ENCODE results near the gene NEDD4L. TPM values are rescaled to one million over a fixed set of nuclear protein-coding genes. Genes with fewer than 3 reads are reported as not detected.

NEDD4L gene
- total RNA-seq, 5 donors from 2014 or later (not counting 1 experiment from before 2014, with no cell fraction given), result 4.4 to 10.7 (median 6.7) TPM

GRCh38 chr18:58042826-58043490, 1.1 kb upstream of the NEDD4L start:
- Mint-ChIP-seq H3K27ac (no peak overlapping the region), H3K36me3 (no peaks in the 10 kb centered on the region), H3K9me3 (no peaks in the 10 kb centered on the region), H3K4me3 (peak overlapping the region; percentile 87 to 89 (median 88)), H3K4me1 (peaks cover 25 to 37% (median 28%) of the 10 kb centered on the region in 3 donors), H3K27me3 (peaks cover 0 to 14% of the 10 kb centered on the region in 2 donors)
- ChIA-PET CTCF (interaction anchor here (0.6 to 1.7 kb wide), 9 partner anchors 24 to 1097 kb away, joined by 3 to 9 read pairs (median 3); no protein-coding TSS in a partner anchor), POLR2A (interaction anchor here in 1 of 2 donors (0.5 kb wide), 1 partner anchor 58 kb away, joined by 5 read pairs; no protein-coding TSS in a partner anchor)
- WGBS (ENCODE audit: insufficient coverage), result 4% methylated on average over 13 of the region's 19 CpGs
- H3K9me3 ChIP-seq, result no peaks in the 10 kb centered on the region
- peak in 19 of 35 experiments; percentile 2 to 52 (median 12) for DNase-seq
- peak in 1 of 4 experiments; percentile 44 for ATAC-seq (replicated peaks in 1 of 4)
- peaks cover 14 to 22% of the 10 kb centered on the region in 2 experiments for H3K4me1 ChIP-seq (ENCODE audit: control insufficient read depth in 1 of 2, extremely low read depth in 1 of 2, insufficient read depth in 2 of 2, low read length in 2 of 2)
- H3K36me3 ChIP-seq (ENCODE audit: control insufficient read depth in 2 of 2, extremely low read depth in 1 of 2, insufficient read depth in 1 of 2, low read length in 1 of 2), result no peaks in the 10 kb centered on the region
- peak overlapping the region; percentile 65 to 95 for H3K4me3 ChIP-seq (ENCODE audit: control insufficient read depth in 1 of 2, extremely low read depth in 1 of 2, low read length in 1 of 2)
- H3K27ac ChIP-seq (ENCODE audit: low read length), result no peak overlapping the region
- peaks cover 0 to 19% of the 10 kb centered on the region in 2 experiments for H3K27me3 ChIP-seq (replicated peaks in 1 of 2; ENCODE audit: control insufficient read depth in 2 of 2, extremely low read depth in 1 of 2, insufficient read depth in 2 of 2, low read length in 1 of 2)

- Mint-ChIP-seq H3K4me3 (peak overlapping the region; percentile 89 to 93 (median 90)), H3K27me3 (peaks cover 0 to 14% of the 10 kb centered on the region in 2 donors), H3K9me3 (no peaks in the 10 kb centered on the region), H3K4me1 (peaks cover 25 to 37% (median 28%) of the 10 kb centered on the region in 3 donors), H3K36me3 (no peaks in the 10 kb centered on the region), H3K27ac (no peak overlapping the region)
- Histone ChIP-seq H3K27ac (ENCODE audit: low read length) (no peak overlapping the region), H3K27me3 (replicated peaks in 1 of 2; ENCODE audit: control insufficient read depth in 2 of 2, extremely low read depth in 1 of 2, insufficient read depth in 2 of 2, low read length in 1 of 2) (peaks cover 0 to 14% of the 10 kb centered on the region in 2 experiments), H3K4me1 (ENCODE audit: control insufficient read depth in 1 of 2, extremely low read depth in 1 of 2, insufficient read depth in 2 of 2, low read length in 2 of 2) (peaks cover 14 to 22% of the 10 kb centered on the region in 2 experiments), H3K36me3 (ENCODE audit: control insufficient read depth in 2 of 2, extremely low read depth in 1 of 2, insufficient read depth in 1 of 2, low read length in 1 of 2) (no peaks in the 10 kb centered on the region), H3K4me3 (ENCODE audit: control insufficient read depth in 1 of 2, extremely low read depth in 1 of 2, low read length in 1 of 2) (peak overlapping the region; percentile 64 to 92), H3K9me3 (no peaks in the 10 kb centered on the region)
- WGBS (ENCODE audit: insufficient coverage), result under 1% methylated on average over 71 of the region's 94 CpGs
- ATAC-seq (replicated peaks in 1 of 4), result peak; percentile 28 to 50 (median 41)
- CTCF ChIA-PET, result interaction anchor here in 1 of 2 donors (0.9 kb wide), 1 partner anchor 77 kb away, joined by 3 read pairs; no protein-coding TSS in a partner anchor
- POLR2A ChIA-PET, result no interaction called here
- DNase-seq, result peak in 32 of 35 experiments; percentile 3 to 66 (median 25)
Observed at GRCh38 chr18:58044370-58045241, 580 bp downstream of the NEDD4L start.

DNA sequence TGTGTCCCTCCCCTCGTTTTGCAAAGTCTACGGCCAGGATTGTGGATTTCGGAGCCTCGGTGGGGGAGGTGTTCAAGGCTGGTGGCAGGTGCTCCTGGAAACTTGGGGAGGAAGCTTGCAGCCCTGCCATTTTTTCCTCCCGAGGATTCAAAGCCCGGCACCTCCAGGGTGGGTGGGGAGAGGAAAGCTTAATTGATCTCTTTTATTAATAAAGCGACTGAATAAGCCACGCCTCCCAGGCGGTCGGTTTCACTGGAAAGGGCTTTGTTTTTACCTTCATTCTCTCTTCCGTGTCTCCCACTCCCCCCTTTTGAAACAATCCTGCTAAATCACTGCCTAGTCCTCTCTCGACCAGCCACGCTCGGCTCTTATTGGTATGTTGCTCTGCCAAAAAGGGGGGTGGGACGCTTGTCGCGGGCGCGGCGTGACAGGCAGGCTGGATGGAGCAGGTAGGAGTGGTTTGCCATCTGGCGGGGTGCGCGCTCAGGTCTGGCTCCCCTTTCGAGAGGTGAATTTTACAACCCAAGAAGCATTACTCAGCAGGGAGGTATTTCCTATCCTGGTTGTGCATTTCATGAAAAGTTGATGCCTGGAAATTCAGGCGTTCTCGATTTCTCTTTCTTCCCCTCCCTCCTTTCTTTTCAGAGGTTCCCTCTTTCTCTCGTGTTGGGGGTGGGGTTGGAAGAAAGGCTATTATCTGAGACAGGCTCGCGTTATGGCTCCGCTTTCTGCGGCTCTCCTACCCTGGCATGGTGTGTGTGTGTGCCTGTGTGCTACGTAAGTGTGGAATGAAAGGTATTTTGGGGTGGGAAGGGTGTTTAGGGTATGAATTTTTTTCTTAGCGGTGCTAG, 1.4 kb downstream of the NEDD4L start:
- ChIA-PET CTCF (interaction anchor here in 1 of 2 donors (0.6 to 0.9 kb wide), 3 partner anchors 76 to 615 kb away, joined by 3 read pairs; no protein-coding TSS in a partner anchor), POLR2A (no interaction called here)
- H3K4me1 Mint-ChIP-seq, result peaks cover 25 to 37% (median 28%) of the 10 kb centered on the region in 3 donors
- ATAC-seq (replicated peaks in 1 of 4) (no peak), DNase-seq (peak in 31 of 35 experiments; percentile 3 to 50 (median 22))
- Histone ChIP-seq H3K27me3 (replicated peaks in 1 of 2; ENCODE audit: control insufficient read depth in 2 of 2, extremely low read depth in 1 of 2, insufficient read depth in 2 of 2, low read length in 1 of 2) (peaks cover 0 to 14% of the 10 kb centered on the region in 2 experiments), H3K4me1 (ENCODE audit: control insufficient read depth in 1 of 2, extremely low read depth in 1 of 2, insufficient read depth in 2 of 2, low read length in 2 of 2) (peaks cover 14 to 22% of the 10 kb centered on the region in 2 experiments), H3K36me3 (ENCODE audit: control insufficient read depth in 2 of 2, extremely low read depth in 1 of 2, insufficient read depth in 1 of 2, low read length in 1 of 2) (no peaks in the 10 kb centered on the region), H3K9me3 (no peaks in the 10 kb centered on the region), H3K27ac (ENCODE audit: low read length) (no peak overlapping the region), H3K4me3 (ENCODE audit: control insufficient read depth in 1 of 2, extremely low read depth in 1 of 2, low read length in 1 of 2) (peak overlapping the region; percentile 64 to 92)
- WGBS (ENCODE audit: insufficient coverage), result 16% methylated on average over 8 of the region's 33 CpGs
- H3K27me3 Mint-ChIP-seq, result peaks cover 0 to 14% of the 10 kb centered on the region in 2 donors
- H3K9me3 Mint-ChIP-seq, result no peaks in the 10 kb centered on the region
- H3K36me3 Mint-ChIP-seq, result no peaks in the 10 kb centered on the region
- H3K27ac Mint-ChIP-seq, result peak overlapping the region in 1 of 2 donors; percentile 3
- H3K4me3 Mint-ChIP-seq, result peak overlapping the region; percentile 89 to 93 (median 90)

GRCh38 chr18:58046093-58046793, 2.2 kb downstream of the NEDD4L start:
- no peaks in the 10 kb centered on the region for H3K9me3 ChIP-seq
- H3K4me3 ChIP-seq (ENCODE audit: control insufficient read depth in 1 of 2, extremely low read depth in 1 of 2, low read length in 1 of 2), result peak overlapping the region in 1 of 2 donors; percentile 92
- Mint-ChIP-seq H3K4me3 (peak overlapping the region; percentile 89 to 93 (median 90)), H3K36me3 (no peaks in the 10 kb centered on the region), H3K27me3 (peaks cover 0 to 14% of the 10 kb centered on the region in 2 donors), H3K4me1 (peaks cover 25 to 37% (median 28%) of the 10 kb centered on the region in 3 donors), H3K27ac (no peak overlapping the region), H3K9me3 (no peaks in the 10 kb centered on the region)
- peaks cover 14 to 22% of the 10 kb centered on the region in 2 experiments for H3K4me1 ChIP-seq (ENCODE audit: control insufficient read depth in 1 of 2, extremely low read depth in 1 of 2, insufficient read depth in 2 of 2, low read length in 2 of 2)
- no peak overlapping the region for H3K27ac ChIP-seq (ENCODE audit: low read length)
- CTCF ChIA-PET, result interaction anchor here in 1 of 2 donors (0.6 kb wide), 2 partner anchors 425 to 615 kb away, joined by 3 read pairs; no protein-coding TSS in a partner anchor
- DNase-seq (no peak), ATAC-seq (replicated peaks in 1 of 4) (no peak)
- H3K36me3 ChIP-seq (ENCODE audit: control insufficient read depth in 2 of 2, extremely low read depth in 1 of 2, insufficient read depth in 1 of 2, low read length in 1 of 2), result no peaks in the 10 kb centered on the region
- POLR2A ChIA-PET, result no interaction called here
- WGBS (ENCODE audit: insufficient coverage), result 80% methylated on average over 1 of the region's 9 CpGs
- peaks cover 0 to 14% of the 10 kb centered on the region in 2 experiments for H3K27me3 ChIP-seq (replicated peaks in 1 of 2; ENCODE audit: control insufficient read depth in 2 of 2, extremely low read depth in 1 of 2, insufficient read depth in 2 of 2, low read length in 1 of 2)

- ATAC-seq (replicated peaks in 1 of 4) (no peak), DNase-seq (no peak)
- no peaks in the 10 kb centered on the region for H3K36me3 Mint-ChIP-seq
- Histone ChIP-seq H3K36me3 (ENCODE audit: control insufficient read depth in 2 of 2, extremely low read depth in 1 of 2, insufficient read depth in 1 of 2, low read length in 1 of 2) (no peaks in the 10 kb centered on the region), H3K27ac (ENCODE audit: low read length) (no peak overlapping the region), H3K27me3 (replicated peaks in 1 of 2; ENCODE audit: control insufficient read depth in 2 of 2, extremely low read depth in 1 of 2, insufficient read depth in 2 of 2, low read length in 1 of 2) (peaks cover 0 to 14% of the 10 kb centered on the region in 2 experiments), H3K4me1 (ENCODE audit: control insufficient read depth in 1 of 2, extremely low read depth in 1 of 2, insufficient read depth in 2 of 2, low read length in 2 of 2) (peaks cover 12 to 22% of the 10 kb centered on the region in 2 experiments), H3K9me3 (no peaks in the 10 kb centered on the region), H3K4me3 (ENCODE audit: control insufficient read depth in 1 of 2, extremely low read depth in 1 of 2, low read length in 1 of 2) (no peak overlapping the region)
- POLR2A ChIA-PET, result no interaction called here
- WGBS (ENCODE audit: insufficient coverage), result 93% methylated on average over 6 of the region's 12 CpGs
- peaks cover 0 to 14% of the 10 kb centered on the region in 2 donors for H3K27me3 Mint-ChIP-seq
- no peaks in the 10 kb centered on the region for H3K9me3 Mint-ChIP-seq
- H3K4me1 Mint-ChIP-seq, result peaks cover 25 to 34% (median 31%) of the 10 kb centered on the region in 3 donors
- CTCF ChIA-PET, result no interaction called here
- peak overlapping the region in 1 of 3 donors; percentile 89 for H3K4me3 Mint-ChIP-seq
- no peak overlapping the region for H3K27ac Mint-ChIP-seq
Observed at GRCh38 chr18:58046794-58047555, 2.9 kb downstream of the NEDD4L start.

Measured in T-cell (primary cell).